ENCODE measurements around the gene CXCL8. TPM values are rescaled to one million over a fixed set of nuclear protein-coding genes. Genes with fewer than 3 reads are reported as not detected.
"Not testable (repeated sequence)": the region's sequence is repeated elsewhere in the genome, so short reads cannot be mapped to it uniquely, and the experiment has no call there.

CXCL8 gene
- 10 to 100 TPM in 1 of 4 donors, not detected in 3; 25.6 TPM for total RNA-seq

DNA sequence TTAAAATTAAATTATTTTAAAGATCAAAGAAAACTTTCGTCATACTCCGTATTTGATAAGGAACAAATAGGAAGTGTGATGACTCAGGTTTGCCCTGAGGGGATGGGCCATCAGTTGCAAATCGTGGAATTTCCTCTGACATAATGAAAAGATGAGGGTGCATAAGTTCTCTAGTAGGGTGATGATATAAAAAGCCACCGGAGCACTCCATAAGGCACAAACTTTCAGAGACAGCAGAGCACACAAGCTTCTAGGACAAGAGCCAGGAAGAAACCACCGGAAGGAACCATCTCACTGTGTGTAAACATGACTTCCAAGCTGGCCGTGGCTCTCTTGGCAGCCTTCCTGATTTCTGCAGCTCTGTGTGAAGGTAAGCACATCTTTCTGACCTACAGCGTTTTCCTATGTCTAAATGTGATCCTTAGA, at the start of gene CXCL8:
CXCL8 (plus strand) TSS at position 217 of the 426 bp plus-strand sequence; CDS start at position 307, 90 bp downstream.
- H3K27ac ChIP-seq, result no peak within 1 kb of the TSS
- H3K9me3 ChIP-seq, result no peaks in the 10 kb centered on the region
- no peak for TF ChIP-seq POLR2A (IDR thresholded peaks at IDR 0.05)
- TF ChIP-seq, protein P1, sequence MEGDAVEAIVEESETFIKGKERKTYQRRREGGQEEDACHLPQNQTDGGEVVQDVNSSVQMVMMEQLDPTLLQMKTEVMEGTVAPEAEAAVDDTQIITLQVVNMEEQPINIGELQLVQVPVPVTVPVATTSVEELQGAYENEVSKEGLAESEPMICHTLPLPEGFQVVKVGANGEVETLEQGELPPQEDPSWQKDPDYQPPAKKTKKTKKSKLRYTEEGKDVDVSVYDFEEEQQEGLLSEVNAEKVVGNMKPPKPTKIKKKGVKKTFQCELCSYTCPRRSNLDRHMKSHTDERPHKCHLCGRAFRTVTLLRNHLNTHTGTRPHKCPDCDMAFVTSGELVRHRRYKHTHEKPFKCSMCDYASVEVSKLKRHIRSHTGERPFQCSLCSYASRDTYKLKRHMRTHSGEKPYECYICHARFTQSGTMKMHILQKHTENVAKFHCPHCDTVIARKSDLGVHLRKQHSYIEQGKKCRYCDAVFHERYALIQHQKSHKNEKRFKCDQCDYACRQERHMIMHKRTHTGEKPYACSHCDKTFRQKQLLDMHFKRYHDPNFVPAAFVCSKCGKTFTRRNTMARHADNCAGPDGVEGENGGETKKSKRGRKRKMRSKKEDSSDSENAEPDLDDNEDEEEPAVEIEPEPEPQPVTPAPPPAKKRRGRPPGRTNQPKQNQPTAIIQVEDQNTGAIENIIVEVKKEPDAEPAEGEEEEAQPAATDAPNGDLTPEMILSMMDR (IDR thresholded peaks at IDR 0.05), result no peak
- DNase-seq, result peak in 2 of 3 donors; percentile 20 to 67
- no peaks in the 10 kb centered on the region for H3K4me1 ChIP-seq
- H3K36me3 ChIP-seq, result no peaks in the 10 kb centered on the region
- no peaks in the 10 kb centered on the region for H3K27me3 ChIP-seq
- H3K4me3 ChIP-seq, result no peak within 1 kb of the TSS

DNA sequence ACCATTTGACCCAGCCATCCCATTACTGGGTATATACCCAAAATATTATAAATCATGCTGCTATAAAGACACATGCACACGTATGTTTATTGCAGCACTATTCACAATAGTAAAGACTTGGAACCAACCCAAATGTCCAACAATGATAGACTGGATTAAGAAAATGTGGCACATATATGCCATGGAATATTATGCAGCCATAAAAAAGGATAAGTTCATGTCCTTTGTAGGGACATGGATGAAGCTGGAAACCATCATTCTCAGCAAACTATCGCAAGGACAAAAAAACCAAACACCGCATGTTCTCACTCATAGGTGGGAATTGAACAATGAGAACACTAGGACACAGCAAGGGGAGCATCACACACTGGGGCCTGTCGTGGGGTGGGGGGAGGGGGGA, 49.2 kb upstream of the CXCL8 start:
- not testable (repeated sequence) for H3K4me3 ChIP-seq, H3K27me3 ChIP-seq, H3K36me3 ChIP-seq, H3K9me3 ChIP-seq, H3K4me1 ChIP-seq, H3K27ac ChIP-seq, DNase-seq

DNA sequence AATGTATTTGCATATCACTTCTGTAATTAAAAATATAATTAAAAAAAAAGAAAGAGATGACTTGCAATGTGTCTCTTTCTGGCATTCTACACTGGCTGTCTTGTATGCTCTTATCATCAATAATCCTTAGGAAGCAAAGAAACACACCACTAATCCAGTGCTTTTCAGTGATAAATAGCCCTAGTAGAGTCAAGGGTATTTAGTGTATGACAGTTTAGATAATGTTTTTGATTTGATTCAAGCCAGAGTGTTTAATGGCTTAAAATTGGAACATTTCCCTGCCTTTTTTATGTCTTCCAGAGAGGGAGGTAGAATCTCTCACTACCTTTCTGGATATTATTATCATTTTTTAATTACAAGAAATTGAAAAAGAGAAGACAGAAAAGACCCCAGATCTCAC, 48.6 kb upstream of the CXCL8 start:
- Histone ChIP-seq H3K4me3 (no peak overlapping the region), H3K9me3 (no peaks in the 10 kb centered on the region), H3K27ac (no peak overlapping the region), H3K27me3 (no peaks in the 10 kb centered on the region), H3K36me3 (no peaks in the 10 kb centered on the region), H3K4me1 (no peaks in the 10 kb centered on the region)
- DNase-seq, result no peak
- TF ChIP-seq, protein P1 (IDR thresholded peaks at IDR 0.05), result no peak

DNA sequence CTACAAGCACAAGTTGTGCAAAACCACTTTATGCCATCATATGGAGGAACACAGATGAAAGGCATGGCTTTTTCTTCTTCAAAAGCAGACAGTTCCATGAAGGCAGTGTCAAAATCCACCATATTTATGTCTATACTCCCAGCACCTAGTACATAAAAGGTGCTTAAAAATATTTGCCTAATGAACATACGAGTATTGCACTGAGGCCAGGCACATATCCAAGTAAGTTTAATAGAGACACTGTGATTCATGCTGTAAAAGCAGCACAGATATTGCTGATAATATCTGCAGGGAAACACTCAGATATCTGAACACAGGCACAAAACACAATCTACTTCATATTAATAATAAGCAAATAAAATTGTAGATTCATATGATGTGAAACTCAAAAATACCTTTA, 48.1 kb upstream of the CXCL8 start:
- Histone ChIP-seq H3K27me3 (no peaks in the 10 kb centered on the region), H3K9me3 (no peaks in the 10 kb centered on the region), H3K4me3 (no peak overlapping the region), H3K27ac (no peak overlapping the region), H3K4me1 (no peaks in the 10 kb centered on the region), H3K36me3 (no peaks in the 10 kb centered on the region)
- DNase-seq, result no peak
- TF ChIP-seq, protein P1 (IDR thresholded peaks at IDR 0.05), result no peak
- TF ChIP-seq POLR2A (IDR thresholded peaks at IDR 0.05), result no peak

DNA sequence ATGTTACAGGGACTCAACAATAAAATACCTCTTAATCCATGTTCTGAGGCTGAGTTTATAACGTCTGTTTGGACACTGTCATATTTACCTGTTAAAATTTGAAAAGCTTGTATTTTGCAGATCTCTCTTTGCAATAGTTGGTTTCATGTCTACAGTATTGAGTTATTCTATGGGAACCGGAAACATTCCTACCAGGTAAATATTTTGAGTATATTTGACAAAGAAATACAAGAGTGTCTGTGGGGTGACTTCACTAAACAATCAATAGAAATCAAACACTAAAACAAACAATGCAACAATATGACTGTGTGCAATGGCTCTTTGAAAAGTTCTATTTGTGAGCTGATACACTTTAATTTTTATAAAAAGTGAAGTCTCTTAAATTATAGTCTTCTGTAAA, 47.7 kb upstream of the CXCL8 start:
- no peaks in the 10 kb centered on the region for H3K9me3 ChIP-seq
- no peak overlapping the region for H3K27ac ChIP-seq
- TF ChIP-seq POLR2A (IDR thresholded peaks at IDR 0.05), result no peak
- TF ChIP-seq, protein P1 (IDR thresholded peaks at IDR 0.05), result no peak
- no peaks in the 10 kb centered on the region for H3K27me3 ChIP-seq
- no peaks in the 10 kb centered on the region for H3K4me1 ChIP-seq
- no peak overlapping the region for H3K4me3 ChIP-seq
- no peak for DNase-seq
- no peaks in the 10 kb centered on the region for H3K36me3 ChIP-seq

DNA sequence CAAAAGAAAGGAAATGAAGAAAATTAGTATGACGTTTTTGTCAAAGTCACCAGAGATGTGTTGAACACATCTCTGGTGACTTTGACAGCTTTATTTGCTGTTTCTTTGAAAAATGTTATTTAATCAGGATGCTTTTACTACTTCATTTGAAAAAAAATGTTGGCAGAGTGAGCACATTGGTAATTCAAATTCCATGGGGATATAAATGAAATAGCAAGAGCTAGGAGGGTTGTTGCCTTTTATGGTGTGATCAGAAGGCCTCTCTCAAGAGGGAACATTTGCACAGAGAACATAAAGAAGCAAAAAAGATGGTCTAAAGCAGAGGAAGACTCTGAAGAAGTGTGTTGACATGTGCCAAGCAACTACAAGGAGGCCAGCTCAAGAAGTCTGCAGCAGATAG, 46.6 kb upstream of the CXCL8 start:
- H3K4me1 ChIP-seq, result no peaks in the 10 kb centered on the region
- TF ChIP-seq, protein P1 (IDR thresholded peaks at IDR 0.05), result no peak
- TF ChIP-seq POLR2A (IDR thresholded peaks at IDR 0.05), result no peak
- DNase-seq, result no peak
- H3K36me3 ChIP-seq, result no peaks in the 10 kb centered on the region
- H3K27ac ChIP-seq, result no peak overlapping the region
- no peaks in the 10 kb centered on the region for H3K9me3 ChIP-seq
- H3K4me3 ChIP-seq, result no peak overlapping the region
- no peaks in the 10 kb centered on the region for H3K27me3 ChIP-seq
